Breast epithelium (tissue), 3 donors: ENCODE data around the gene ZNF622.

ENCODE experiments used
- CTCF ChIP-seq, 3 donors: fragments of 450-650 bp; IDR thresholded peaks; one replicate each; pipeline ENCODE4 v1.5.1; 2016 to 2017; ENCODE audit warnings: antibody characterized with exemption in 3 of 3, mild to moderate bottlenecking in 3 of 3, moderate library complexity in 3 of 3
- POLR2A ChIP-seq: fragments of 450-650 bp; IDR thresholded peaks from one replicate; pipeline ENCODE4 v1.6.1; 2016; ENCODE audit warnings: antibody characterized with exemption, mild to moderate bottlenecking, moderate library complexity
- POLR2AphosphoS5 ChIP-seq, 3 donors: sonication (generic); formaldehyde crosslinking; IDR thresholded peaks; one replicate each; pipeline ENCODE4 v1.6.1; 2017; ENCODE audit warnings: antibody characterized with exemption in 3 of 3

GRCh38 chr5:16505904-16506303 is 40.3 kb upstream of the ZNF622 start:
- TF ChIP-seq CTCF (IDR thresholded peaks at IDR 0.05) (no peak), POLR2AphosphoS5 (IDR thresholded peaks at IDR 0.05) (no peak), POLR2A (no peak)
